ENCODE data around the gene MXD1. TPM values are rescaled to one million over a fixed set of nuclear protein-coding genes. Genes with fewer than 3 reads are reported as not detected.

Gene MXD1
- total and polyA plus RNA-seq, 2 experiments from 2014 or later, result 1.8 to 3.9 TPM

DNA sequence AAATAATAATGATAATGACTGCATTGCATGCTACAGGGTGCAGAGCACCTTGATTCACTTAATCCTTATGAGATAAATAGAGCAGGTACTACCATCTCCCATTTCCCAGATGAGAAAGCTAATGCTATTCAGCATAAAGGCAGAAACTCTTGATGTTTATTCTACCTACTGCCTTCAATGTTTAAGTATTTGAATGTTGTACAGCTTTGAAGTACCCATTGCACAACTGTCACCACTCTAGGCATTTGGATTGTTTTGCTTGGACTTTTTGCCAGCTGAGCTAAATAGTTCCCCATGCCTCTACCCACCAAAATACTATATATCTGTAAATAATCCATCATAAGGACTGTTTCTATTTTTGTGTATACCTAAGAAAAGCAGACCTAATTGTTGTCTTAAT lies 7.7 kb upstream of the MXD1 start (continued):
- TF ChIP-seq, protein P1, sequence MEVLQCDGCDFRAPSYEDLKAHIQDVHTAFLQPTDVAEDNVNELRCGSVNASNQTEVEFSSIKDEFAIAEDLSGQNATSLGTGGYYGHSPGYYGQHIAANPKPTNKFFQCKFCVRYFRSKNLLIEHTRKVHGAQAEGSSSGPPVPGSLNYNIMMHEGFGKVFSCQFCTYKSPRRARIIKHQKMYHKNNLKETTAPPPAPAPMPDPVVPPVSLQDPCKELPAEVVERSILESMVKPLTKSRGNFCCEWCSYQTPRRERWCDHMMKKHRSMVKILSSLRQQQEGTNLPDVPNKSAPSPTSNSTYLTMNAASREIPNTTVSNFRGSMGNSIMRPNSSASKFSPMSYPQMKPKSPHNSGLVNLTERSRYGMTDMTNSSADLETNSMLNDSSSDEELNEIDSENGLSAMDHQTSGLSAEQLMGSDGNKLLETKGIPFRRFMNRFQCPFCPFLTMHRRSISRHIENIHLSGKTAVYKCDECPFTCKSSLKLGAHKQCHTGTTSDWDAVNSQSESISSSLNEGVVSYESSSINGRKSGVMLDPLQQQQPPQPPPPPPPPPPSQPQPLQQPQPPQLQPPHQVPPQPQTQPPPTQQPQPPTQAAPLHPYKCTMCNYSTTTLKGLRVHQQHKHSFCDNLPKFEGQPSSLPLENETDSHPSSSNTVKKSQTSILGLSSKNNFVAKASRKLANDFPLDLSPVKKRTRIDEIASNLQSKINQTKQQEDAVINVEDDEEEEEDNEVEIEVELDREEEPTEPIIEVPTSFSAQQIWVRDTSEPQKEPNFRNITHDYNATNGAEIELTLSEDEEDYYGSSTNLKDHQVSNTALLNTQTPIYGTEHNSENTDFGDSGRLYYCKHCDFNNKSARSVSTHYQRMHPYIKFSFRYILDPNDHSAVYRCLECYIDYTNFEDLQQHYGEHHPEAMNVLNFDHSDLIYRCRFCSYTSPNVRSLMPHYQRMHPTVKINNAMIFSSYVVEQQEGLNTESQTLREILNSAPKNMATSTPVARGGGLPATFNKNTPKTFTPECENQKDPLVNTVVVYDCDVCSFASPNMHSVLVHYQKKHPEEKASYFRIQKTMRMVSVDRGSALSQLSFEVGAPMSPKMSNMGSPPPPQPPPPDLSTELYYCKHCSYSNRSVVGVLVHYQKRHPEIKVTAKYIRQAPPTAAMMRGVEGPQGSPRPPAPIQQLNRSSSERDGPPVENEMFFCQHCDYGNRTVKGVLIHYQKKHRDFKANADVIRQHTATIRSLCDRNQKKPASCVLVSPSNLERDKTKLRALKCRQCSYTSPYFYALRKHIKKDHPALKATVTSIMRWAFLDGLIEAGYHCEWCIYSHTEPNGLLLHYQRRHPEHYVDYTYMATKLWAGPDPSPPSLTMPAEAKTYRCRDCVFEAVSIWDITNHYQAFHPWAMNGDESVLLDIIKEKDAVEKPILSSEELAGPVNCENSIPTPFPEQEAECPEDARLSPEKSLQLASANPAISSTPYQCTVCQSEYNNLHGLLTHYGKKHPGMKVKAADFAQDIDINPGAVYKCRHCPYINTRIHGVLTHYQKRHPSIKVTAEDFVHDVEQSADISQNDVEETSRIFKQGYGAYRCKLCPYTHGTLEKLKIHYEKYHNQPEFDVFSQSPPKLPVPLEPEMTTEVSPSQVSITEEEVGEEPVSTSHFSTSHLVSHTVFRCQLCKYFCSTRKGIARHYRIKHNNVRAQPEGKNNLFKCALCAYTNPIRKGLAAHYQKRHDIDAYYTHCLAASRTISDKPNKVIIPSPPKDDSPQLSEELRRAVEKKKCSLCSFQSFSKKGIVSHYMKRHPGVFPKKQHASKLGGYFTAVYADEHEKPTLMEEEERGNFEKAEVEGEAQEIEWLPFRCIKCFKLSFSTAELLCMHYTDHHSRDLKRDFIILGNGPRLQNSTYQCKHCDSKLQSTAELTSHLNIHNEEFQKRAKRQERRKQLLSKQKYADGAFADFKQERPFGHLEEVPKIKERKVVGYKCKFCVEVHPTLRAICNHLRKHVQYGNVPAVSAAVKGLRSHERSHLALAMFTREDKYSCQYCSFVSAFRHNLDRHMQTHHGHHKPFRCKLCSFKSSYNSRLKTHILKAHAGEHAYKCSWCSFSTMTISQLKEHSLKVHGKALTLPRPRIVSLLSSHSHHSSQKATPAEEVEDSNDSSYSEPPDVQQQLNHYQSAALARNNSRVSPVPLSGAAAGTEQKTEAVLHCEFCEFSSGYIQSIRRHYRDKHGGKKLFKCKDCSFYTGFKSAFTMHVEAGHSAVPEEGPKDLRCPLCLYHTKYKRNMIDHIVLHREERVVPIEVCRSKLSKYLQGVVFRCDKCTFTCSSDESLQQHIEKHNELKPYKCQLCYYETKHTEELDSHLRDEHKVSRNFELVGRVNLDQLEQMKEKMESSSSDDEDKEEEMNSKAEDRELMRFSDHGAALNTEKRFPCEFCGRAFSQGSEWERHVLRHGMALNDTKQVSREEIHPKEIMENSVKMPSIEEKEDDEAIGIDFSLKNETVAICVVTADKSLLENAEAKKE (CRISPR knock-in tag; IDR thresholded peaks at IDR 0.05), result no peak
- TF ChIP-seq, protein P2, sequence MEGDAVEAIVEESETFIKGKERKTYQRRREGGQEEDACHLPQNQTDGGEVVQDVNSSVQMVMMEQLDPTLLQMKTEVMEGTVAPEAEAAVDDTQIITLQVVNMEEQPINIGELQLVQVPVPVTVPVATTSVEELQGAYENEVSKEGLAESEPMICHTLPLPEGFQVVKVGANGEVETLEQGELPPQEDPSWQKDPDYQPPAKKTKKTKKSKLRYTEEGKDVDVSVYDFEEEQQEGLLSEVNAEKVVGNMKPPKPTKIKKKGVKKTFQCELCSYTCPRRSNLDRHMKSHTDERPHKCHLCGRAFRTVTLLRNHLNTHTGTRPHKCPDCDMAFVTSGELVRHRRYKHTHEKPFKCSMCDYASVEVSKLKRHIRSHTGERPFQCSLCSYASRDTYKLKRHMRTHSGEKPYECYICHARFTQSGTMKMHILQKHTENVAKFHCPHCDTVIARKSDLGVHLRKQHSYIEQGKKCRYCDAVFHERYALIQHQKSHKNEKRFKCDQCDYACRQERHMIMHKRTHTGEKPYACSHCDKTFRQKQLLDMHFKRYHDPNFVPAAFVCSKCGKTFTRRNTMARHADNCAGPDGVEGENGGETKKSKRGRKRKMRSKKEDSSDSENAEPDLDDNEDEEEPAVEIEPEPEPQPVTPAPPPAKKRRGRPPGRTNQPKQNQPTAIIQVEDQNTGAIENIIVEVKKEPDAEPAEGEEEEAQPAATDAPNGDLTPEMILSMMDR (conservative IDR thresholded peaks at IDR 0.05; ENCODE audit: low read depth in 2 of 2), result no peak
- TF ChIP-seq NANOG (IDR thresholded peaks at IDR 0.05; ENCODE audit: borderline replicate concordance), result no peak
- TF ChIP-seq ZNF114 (CRISPR knock-in tag; IDR thresholded peaks at IDR 0.05), result no peak
- no peak for TF ChIP-seq POLR2AphosphoS5 (IDR thresholded peaks at IDR 0.05; ENCODE audit: low read depth)

DNA sequence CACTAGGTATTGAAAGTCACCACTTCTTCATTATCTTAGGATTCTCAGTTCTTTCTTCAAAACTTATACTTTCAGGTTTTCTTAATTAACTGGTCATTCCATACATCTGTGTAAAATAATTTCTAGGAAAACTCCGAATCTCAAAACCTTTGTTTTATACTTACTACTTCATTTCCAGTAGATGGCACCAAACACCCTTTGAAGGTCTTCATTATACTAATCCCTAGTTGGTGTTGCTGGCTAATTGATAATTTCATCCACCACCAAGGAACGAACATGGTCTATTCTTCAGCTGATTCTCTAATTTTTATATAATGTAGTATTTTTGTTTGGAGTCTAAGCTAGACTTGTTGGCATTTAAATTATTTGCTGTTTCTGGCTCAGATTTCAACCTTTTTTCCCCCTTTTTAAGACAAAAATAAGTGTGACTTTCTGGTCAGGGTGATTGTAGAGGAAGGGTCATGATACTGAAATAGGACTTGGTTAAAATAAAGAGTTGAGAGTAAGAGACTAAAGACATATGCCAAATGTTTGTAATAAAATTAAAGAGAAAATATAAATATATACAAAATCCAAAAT lies 2.8 kb upstream of the MXD1 start:
- Histone ChIP-seq H3K36me3 (ENCODE audit: insufficient read depth) (no peaks in the 10 kb centered on the region), H2AFZ (no peak overlapping the region), H3K79me2 (replicated peaks; ENCODE audit: insufficient read depth) (no peaks in the 10 kb centered on the region), H4K20me1 (replicated peaks; ENCODE audit: insufficient read depth) (no peaks in the 10 kb centered on the region), H3K9me2 (ENCODE audit: insufficient read depth) (no peaks in the 10 kb centered on the region), H3K27ac (ENCODE audit: low read depth) (no peak overlapping the region), H3K4me2 (no peak overlapping the region), H3F3A (replicated peaks; ENCODE audit: low read depth) (no peaks in the 10 kb centered on the region), H3K27me3 (ENCODE audit: insufficient read depth) (no peaks in the 10 kb centered on the region), H3K4me1 (ENCODE audit: insufficient read depth) (no peaks in the 10 kb centered on the region), H3K4me3 (no peak overlapping the region)
- H3K4me1 Mint-ChIP-seq, result 0 out of 3 replicates have a peak, but pooled peaks cover 6% of the 10 kb centered on the region
- H3K36me3 Mint-ChIP-seq (ENCODE audit: low read depth), result peaks cover 10% of the 10 kb centered on the region; the same call in 1 of the 3 replicates
- H3K9me3 Mint-ChIP-seq, result no peaks in the 10 kb centered on the region
- ATAC-seq (no peak), DNase-seq (ENCODE audit: low spot score) (peak; percentile 77)
- TF ChIP-seq, protein P3, sequence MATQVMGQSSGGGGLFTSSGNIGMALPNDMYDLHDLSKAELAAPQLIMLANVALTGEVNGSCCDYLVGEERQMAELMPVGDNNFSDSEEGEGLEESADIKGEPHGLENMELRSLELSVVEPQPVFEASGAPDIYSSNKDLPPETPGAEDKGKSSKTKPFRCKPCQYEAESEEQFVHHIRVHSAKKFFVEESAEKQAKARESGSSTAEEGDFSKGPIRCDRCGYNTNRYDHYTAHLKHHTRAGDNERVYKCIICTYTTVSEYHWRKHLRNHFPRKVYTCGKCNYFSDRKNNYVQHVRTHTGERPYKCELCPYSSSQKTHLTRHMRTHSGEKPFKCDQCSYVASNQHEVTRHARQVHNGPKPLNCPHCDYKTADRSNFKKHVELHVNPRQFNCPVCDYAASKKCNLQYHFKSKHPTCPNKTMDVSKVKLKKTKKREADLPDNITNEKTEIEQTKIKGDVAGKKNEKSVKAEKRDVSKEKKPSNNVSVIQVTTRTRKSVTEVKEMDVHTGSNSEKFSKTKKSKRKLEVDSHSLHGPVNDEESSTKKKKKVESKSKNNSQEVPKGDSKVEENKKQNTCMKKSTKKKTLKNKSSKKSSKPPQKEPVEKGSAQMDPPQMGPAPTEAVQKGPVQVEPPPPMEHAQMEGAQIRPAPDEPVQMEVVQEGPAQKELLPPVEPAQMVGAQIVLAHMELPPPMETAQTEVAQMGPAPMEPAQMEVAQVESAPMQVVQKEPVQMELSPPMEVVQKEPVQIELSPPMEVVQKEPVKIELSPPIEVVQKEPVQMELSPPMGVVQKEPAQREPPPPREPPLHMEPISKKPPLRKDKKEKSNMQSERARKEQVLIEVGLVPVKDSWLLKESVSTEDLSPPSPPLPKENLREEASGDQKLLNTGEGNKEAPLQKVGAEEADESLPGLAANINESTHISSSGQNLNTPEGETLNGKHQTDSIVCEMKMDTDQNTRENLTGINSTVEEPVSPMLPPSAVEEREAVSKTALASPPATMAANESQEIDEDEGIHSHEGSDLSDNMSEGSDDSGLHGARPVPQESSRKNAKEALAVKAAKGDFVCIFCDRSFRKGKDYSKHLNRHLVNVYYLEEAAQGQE (IDR thresholded peaks at IDR 0.05; ENCODE audit: unreplicated experiment), result no peak
- TF ChIP-seq ZNF331 (CRISPR knock-in tag; IDR thresholded peaks at IDR 0.05; ENCODE audit: low read depth), result no peak
- TF ChIP-seq, protein P2 (conservative IDR thresholded peaks at IDR 0.05; ENCODE audit: low read depth in 2 of 2), result peak; percentile 68 to 87
- peaks cover 6% of the 10 kb centered on the region for H3K27me3 Mint-ChIP-seq (ENCODE audit: insufficient read depth, low read depth, poor library complexity)
- no peak overlapping the region for H3K4me3 Mint-ChIP-seq
- no peak overlapping the region for H3K27ac Mint-ChIP-seq

Measured in GM23338 (cell line).